GM23338 (cell line): Measurements from ENCODE around the gene ZMYND19. TPM values are rescaled to one million over a fixed set of nuclear protein-coding genes. Genes with fewer than 3 reads are reported as not detected.

ENCODE experiments used
- ATAC-seq: fragments of 200-7000 bp; cut with Tn5 transposase; 3 replicates; pipeline ENCODE4 v1.9.1; 2020
- DNase-seq: peaks from one replicate; pipeline ENCODE4 v3.0.0-alpha.2; 2015; ENCODE audit warnings: low spot score
- H2AFZ ChIP-seq: fragments of 200-600 bp; sonication (generic); 2 replicates; pipeline ENCODE4 v1.8.0; 2016; ENCODE audit warnings: antibody characterized with exemption, mild to moderate bottlenecking, moderate library complexity
- H3F3A ChIP-seq: fragments of 200-600 bp; sonication (generic); replicated peaks from 2 replicates; pipeline ENCODE4 v1.8.0; 2017; ENCODE audit warnings: antibody characterized with exemption, mixed run types, low read depth
- H3K27ac ChIP-seq: fragments of 200-600 bp; sonication (generic); 2 replicates; pipeline ENCODE4 v1.6.1; 2016; ENCODE audit warnings: low read depth
- H3K27me3 ChIP-seq: fragments of 200-600 bp; sonication (generic); 2 replicates; pipeline ENCODE4 v1.8.0; 2016; ENCODE audit warnings: mild to moderate bottlenecking, mixed run types, moderate library complexity; ENCODE audit not compliant: insufficient read depth
- H3K36me3 ChIP-seq: fragments of 200-600 bp; sonication (generic); 2 replicates; pipeline ENCODE4 v1.8.0; 2016; ENCODE audit warnings: mild to moderate bottlenecking; ENCODE audit not compliant: insufficient read depth
- H3K4me1 ChIP-seq: fragments of 200-600 bp; sonication (generic); 2 replicates; pipeline ENCODE4 v1.8.0; 2016; ENCODE audit warnings: mild to moderate bottlenecking, moderate library complexity; ENCODE audit not compliant: insufficient read depth
- H3K4me2 ChIP-seq: fragments of 200-600 bp; sonication (generic); 2 replicates; pipeline ENCODE4 v1.7.1; 2017; ENCODE audit warnings: mixed run types
- H3K4me3 ChIP-seq: fragments of 200-600 bp; sonication (generic); 2 replicates; pipeline ENCODE4 v1.6.1; 2016; ENCODE audit warnings: mixed run types
- H3K79me2 ChIP-seq: fragments of 200-600 bp; sonication (generic); replicated peaks from 2 replicates; pipeline ENCODE4 v1.8.0; 2017; ENCODE audit warnings: mild to moderate bottlenecking; ENCODE audit not compliant: insufficient read depth
- H3K9me2 ChIP-seq: fragments of 200-600 bp; sonication (generic); 2 replicates; pipeline ENCODE4 v1.8.0; 2017; ENCODE audit not compliant: insufficient read depth
- H4K20me1 ChIP-seq: fragments of 200-600 bp; sonication (generic); replicated peaks from 2 replicates; pipeline ENCODE4 v1.8.0; 2017; ENCODE audit warnings: mild to moderate bottlenecking; ENCODE audit not compliant: insufficient read depth
- H3K27ac Mint-ChIP-seq: 2 replicates; pipeline ENCODE4 v1.8.0; 2020; ENCODE audit warnings: inconsistent platforms, mild to moderate bottlenecking, moderate library complexity, mixed read lengths
- H3K27me3 Mint-ChIP-seq: 3 replicates; pipeline ENCODE4 v1.8.0; 2022; ENCODE audit warnings: low read depth, mild to moderate bottlenecking, moderate library complexity, mixed read lengths, inconsistent platforms; ENCODE audit not compliant: insufficient read depth, poor library complexity
- H3K36me3 Mint-ChIP-seq: 3 replicates; pipeline ENCODE4 v1.8.0; 2021; ENCODE audit warnings: low read depth, mild to moderate bottlenecking, inconsistent platforms, moderate library complexity, mixed read lengths
- H3K4me1 Mint-ChIP-seq: 3 replicates; pipeline ENCODE4 v1.8.0; 2020; ENCODE audit warnings: mild to moderate bottlenecking, inconsistent platforms, mixed read lengths
- H3K4me3 Mint-ChIP-seq: 3 replicates; pipeline ENCODE4 v1.8.0; 2021; ENCODE audit warnings: moderate library complexity, mild to moderate bottlenecking, inconsistent platforms, mixed read lengths
- H3K9me3 Mint-ChIP-seq: 3 replicates; pipeline ENCODE4 v1.8.0; 2020; ENCODE audit warnings: moderate library complexity, mild to moderate bottlenecking, inconsistent platforms, mixed read lengths
- CREB1 ChIP-seq: fragments of 250-450 bp; sonication (Bioruptor Pico); IDR thresholded peaks from 2 replicates; pipeline ENCODE4 v1.5.0; 2020; ENCODE audit warnings: low read depth, mild to moderate bottlenecking, moderate library complexity
- ETS1 ChIP-seq: IDR thresholded peaks from 2 replicates; pipeline ENCODE4 v1.6.1; 2016; ENCODE audit warnings: antibody characterized with exemption
- EZH2 ChIP-seq: fragments of 200-600 bp; sonication (generic); IDR thresholded peaks from one replicate; pipeline ENCODE4 v1.8.0; 2017; ENCODE audit warnings: antibody characterized with exemption, mild to moderate bottlenecking, low read depth; ENCODE audit not compliant: unreplicated experiment
- EZH2phosphoT487 ChIP-seq: fragments of 200-600 bp; sonication (generic); IDR thresholded peaks from one replicate; pipeline ENCODE4 v1.8.1; 2018; ENCODE audit warnings: antibody characterized with exemption; ENCODE audit not compliant: unreplicated experiment
- JUNB ChIP-seq: IDR thresholded peaks from one replicate; pipeline ENCODE4 v1.6.1; 2016; ENCODE audit warnings: antibody characterized with exemption; ENCODE audit not compliant: unreplicated experiment
- NANOG ChIP-seq: IDR thresholded peaks from 2 replicates; pipeline ENCODE4 v1.6.1; 2016; ENCODE audit warnings: antibody characterized with exemption, borderline replicate concordance
- POLR2AphosphoS5 ChIP-seq: IDR thresholded peaks from 2 replicates; pipeline ENCODE4 v1.6.1; 2016; ENCODE audit warnings: antibody characterized with exemption, low read depth
- REST ChIP-seq: IDR thresholded peaks from one replicate; pipeline ENCODE4 v1.6.1; 2018; ENCODE audit warnings: antibody characterized with exemption; ENCODE audit not compliant: unreplicated experiment
- STAT1 ChIP-seq: IDR thresholded peaks from one replicate; pipeline ENCODE4 v1.6.1; 2016; ENCODE audit warnings: antibody characterized with exemption; ENCODE audit not compliant: unreplicated experiment
- ZNF114 ChIP-seq: fragments of 250-450 bp; sonication (Bioruptor Pico); IDR thresholded peaks from 2 replicates; pipeline ENCODE4 v1.5.0; 2020; ENCODE audit warnings: mild to moderate bottlenecking, moderate library complexity
- ZNF331 ChIP-seq: fragments of 250-450 bp; sonication (Bioruptor Pico); IDR thresholded peaks from 2 replicates; pipeline ENCODE4 v1.5.0; 2020; ENCODE audit warnings: low read depth, mild to moderate bottlenecking, moderate library complexity
- ZNF462 ChIP-seq: fragments of 250-450 bp; sonication (Bioruptor Pico); IDR thresholded peaks from 2 replicates; pipeline ENCODE4 v1.5.0; 2020; ENCODE audit warnings: mild to moderate bottlenecking, moderate library complexity
- polyA plus RNA-seq: library from polyadenylated mRNA; unstranded; fragments of >200 nt; fragmentation: Nextera tagmentation; extraction: Ambion mirVana; gene quantifications from 2 replicates; pipeline ENCODE4 v1.2.1, GENCODE V29; 2016
- total RNA-seq: library from RNA; depleted of rRNA; stranded (reverse); fragments of >200 nt; shearing (Covaris generic); gene quantifications from 2 replicates; pipeline ENCODE4 v1.2.3, GENCODE V29; 2014
- TF ChIP-seq, protein P1 (sequence below), 2 experiments: fragments of 200-600 bp in 1 of 2; sonication (generic) in 1 of 2; conservative IDR thresholded peaks; 2 replicates each; pipeline versions ENCODE4 v1.5.1 to v1.6.1; 2016 to 2017; ENCODE audit warnings: antibody characterized with exemption in 2 of 2, low read depth in 2 of 2, mild to moderate bottlenecking in 2 of 2, moderate library complexity in 1 of 2

Gene ZMYND19
- total and polyA plus RNA-seq, 2 experiments from 2014 or later: 25.8 to 58.5 TPM

- Histone ChIP-seq H3K4me2 (no peak overlapping the region), H4K20me1 (peaks cover 15% of the 10 kb centered on the region), H3K4me1 (peaks cover 20% of the 10 kb centered on the region), H3K27me3 (no peaks in the 10 kb centered on the region), H3K9me2 (no peaks in the 10 kb centered on the region), H3K36me3 (peaks cover 10% of the 10 kb centered on the region; the same call in 1 of the 2 replicates), H2AFZ (no peak overlapping the region), H3K27ac (no peak overlapping the region), H3K79me2 (peaks cover 35% of the 10 kb centered on the region), H3K4me3 (no peak overlapping the region), H3F3A (peaks cover 24% of the 10 kb centered on the region; the same call in 1 of the 2 replicates)
- Mint-ChIP-seq H3K4me3 (no peak overlapping the region), H3K4me1 (peaks cover 31% of the 10 kb centered on the region), H3K27me3 (peaks cover 29% of the 10 kb centered on the region), H3K9me3 (no peaks in the 10 kb centered on the region), H3K27ac (no peak overlapping the region), H3K36me3 (peaks cover 58% of the 10 kb centered on the region)
- no peak for DNase-seq
- no peak for TF ChIP-seq POLR2AphosphoS5
- TF ChIP-seq EZH2: no peak
- TF ChIP-seq REST: no peak
- TF ChIP-seq EZH2phosphoT487: no peak
- TF ChIP-seq, protein P1, sequence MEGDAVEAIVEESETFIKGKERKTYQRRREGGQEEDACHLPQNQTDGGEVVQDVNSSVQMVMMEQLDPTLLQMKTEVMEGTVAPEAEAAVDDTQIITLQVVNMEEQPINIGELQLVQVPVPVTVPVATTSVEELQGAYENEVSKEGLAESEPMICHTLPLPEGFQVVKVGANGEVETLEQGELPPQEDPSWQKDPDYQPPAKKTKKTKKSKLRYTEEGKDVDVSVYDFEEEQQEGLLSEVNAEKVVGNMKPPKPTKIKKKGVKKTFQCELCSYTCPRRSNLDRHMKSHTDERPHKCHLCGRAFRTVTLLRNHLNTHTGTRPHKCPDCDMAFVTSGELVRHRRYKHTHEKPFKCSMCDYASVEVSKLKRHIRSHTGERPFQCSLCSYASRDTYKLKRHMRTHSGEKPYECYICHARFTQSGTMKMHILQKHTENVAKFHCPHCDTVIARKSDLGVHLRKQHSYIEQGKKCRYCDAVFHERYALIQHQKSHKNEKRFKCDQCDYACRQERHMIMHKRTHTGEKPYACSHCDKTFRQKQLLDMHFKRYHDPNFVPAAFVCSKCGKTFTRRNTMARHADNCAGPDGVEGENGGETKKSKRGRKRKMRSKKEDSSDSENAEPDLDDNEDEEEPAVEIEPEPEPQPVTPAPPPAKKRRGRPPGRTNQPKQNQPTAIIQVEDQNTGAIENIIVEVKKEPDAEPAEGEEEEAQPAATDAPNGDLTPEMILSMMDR (conservative IDR thresholded peaks at IDR 0.05; ENCODE audit: low read depth in 2 of 2): no peak
- no peak for TF ChIP-seq ZNF462 (CRISPR knock-in tag)
- TF ChIP-seq CREB1 (CRISPR knock-in tag): no peak
- no peak for TF ChIP-seq JUNB
- TF ChIP-seq ZNF331 (CRISPR knock-in tag): no peak
- no peak for TF ChIP-seq ETS1
- TF ChIP-seq ZNF114: no peak
- TF ChIP-seq STAT1: no peak
- no peak for TF ChIP-seq NANOG
- no peak for ATAC-seq
Measured at GRCh38 chr9:137580954-137581322, 9.4 kb downstream of the ZMYND19 start.
